ENCODE data around the gene CUEDC1.

DNA sequence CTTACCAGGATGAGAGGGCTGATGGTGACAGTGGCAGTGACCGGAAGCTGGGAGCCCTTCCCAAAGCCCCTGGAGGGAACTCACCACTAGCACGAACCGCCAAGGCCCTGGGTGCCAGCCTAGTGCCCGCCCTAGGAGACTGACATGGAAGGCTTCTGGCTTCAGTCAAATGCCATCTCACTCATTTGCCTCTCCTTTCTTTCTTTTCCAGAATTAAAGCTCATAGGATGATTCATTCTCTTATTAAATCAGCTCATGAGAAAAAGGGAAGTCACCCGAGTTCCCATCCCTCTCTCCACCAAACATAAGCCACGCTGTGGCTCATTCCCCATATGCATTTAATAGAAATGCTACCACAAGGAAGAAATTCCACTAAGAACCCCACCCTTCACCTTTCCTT lies 12.1 kb downstream of the CUEDC1 start:
- no peak for TF ChIP-seq CTCF (IDR thresholded peaks at IDR 0.05 in 2 of 3, conservative IDR thresholded peaks at IDR 0.05 in 1 of 3; ENCODE audit: insufficient read depth in 2 of 3, low read depth in 1 of 3, low read length in 3 of 3)
- TF ChIP-seq UBTF (IDR thresholded peaks at IDR 0.05; ENCODE audit: borderline replicate concordance in 1 of 2, low read depth in 2 of 2, low read length in 2 of 2): no peak
- TF ChIP-seq NCOA1 (IDR thresholded peaks at IDR 0.05; ENCODE audit: low read depth): no peak
- TF ChIP-seq MYC (IDR thresholded peaks at IDR 0.05; ENCODE audit: low read depth, low read length): no peak
- no peak for TF ChIP-seq MYC (CRISPR knock-in tag; IDR thresholded peaks at IDR 0.05; ENCODE audit: borderline replicate concordance, low read depth)
- TF ChIP-seq, protein P1, sequence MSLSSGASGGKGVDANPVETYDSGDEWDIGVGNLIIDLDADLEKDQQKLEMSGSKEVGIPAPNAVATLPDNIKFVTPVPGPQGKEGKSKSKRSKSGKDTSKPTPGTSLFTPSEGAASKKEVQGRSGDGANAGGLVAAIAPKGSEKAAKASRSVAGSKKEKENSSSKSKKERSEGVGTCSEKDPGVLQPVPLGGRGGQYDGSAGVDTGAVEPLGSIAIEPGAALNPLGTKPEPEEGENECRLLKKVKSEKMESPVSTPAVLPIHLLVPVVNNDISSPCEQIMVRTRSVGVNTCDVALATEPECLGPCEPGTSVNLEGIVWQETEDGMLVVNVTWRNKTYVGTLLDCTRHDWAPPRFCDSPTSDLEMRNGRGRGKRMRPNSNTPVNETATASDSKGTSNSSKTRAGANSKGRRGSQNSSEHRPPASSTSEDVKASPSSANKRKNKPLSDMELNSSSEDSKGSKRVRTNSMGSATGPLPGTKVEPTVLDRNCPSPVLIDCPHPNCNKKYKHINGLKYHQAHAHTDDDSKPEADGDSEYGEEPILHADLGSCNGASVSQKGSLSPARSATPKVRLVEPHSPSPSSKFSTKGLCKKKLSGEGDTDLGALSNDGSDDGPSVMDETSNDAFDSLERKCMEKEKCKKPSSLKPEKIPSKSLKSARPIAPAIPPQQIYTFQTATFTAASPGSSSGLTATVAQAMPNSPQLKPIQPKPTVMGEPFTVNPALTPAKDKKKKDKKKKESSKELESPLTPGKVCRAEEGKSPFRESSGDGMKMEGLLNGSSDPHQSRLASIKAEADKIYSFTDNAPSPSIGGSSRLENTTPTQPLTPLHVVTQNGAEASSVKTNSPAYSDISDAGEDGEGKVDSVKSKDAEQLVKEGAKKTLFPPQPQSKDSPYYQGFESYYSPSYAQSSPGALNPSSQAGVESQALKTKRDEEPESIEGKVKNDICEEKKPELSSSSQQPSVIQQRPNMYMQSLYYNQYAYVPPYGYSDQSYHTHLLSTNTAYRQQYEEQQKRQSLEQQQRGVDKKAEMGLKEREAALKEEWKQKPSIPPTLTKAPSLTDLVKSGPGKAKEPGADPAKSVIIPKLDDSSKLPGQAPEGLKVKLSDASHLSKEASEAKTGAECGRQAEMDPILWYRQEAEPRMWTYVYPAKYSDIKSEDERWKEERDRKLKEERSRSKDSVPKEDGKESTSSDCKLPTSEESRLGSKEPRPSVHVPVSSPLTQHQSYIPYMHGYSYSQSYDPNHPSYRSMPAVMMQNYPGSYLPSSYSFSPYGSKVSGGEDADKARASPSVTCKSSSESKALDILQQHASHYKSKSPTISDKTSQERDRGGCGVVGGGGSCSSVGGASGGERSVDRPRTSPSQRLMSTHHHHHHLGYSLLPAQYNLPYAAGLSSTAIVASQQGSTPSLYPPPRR (CRISPR knock-in tag; IDR thresholded peaks at IDR 0.05; ENCODE audit: borderline replicate concordance): no peak
- TF ChIP-seq NR2C2 (CRISPR knock-in tag; IDR thresholded peaks at IDR 0.05): no peak
- TF ChIP-seq NR2C2 (tag; IDR thresholded peaks at IDR 0.05): no peak
- no peak for TF ChIP-seq PML (IDR thresholded peaks at IDR 0.05; ENCODE audit: low read length)
- TF ChIP-seq ZNF41 (CRISPR knock-in tag; conservative IDR thresholded peaks at IDR 0.05): no peak
- no peak for TF ChIP-seq GABPA (tag; conservative IDR thresholded peaks at IDR 0.05; ENCODE audit: low read depth)
- no peak for TF ChIP-seq ZNF384 (IDR thresholded peaks at IDR 0.05; ENCODE audit: low read depth, low read length)
